GM23338 (cell line): ENCODE measurements around the gene THBS3. TPM values are rescaled to one million over a fixed set of nuclear protein-coding genes. Genes with fewer than 3 reads are reported as not detected.

Experiments
- ATAC-seq: fragments of 200-7000 bp; cut with Tn5 transposase; 3 replicates; pipeline ENCODE4 v1.9.1; 2020
- DNase-seq: peaks from one replicate; pipeline ENCODE4 v3.0.0-alpha.2; 2015; ENCODE audit warnings: low spot score
- H2AFZ ChIP-seq: fragments of 200-600 bp; sonication (generic); 2 replicates; pipeline ENCODE4 v1.8.0; 2016; ENCODE audit warnings: antibody characterized with exemption, mild to moderate bottlenecking, moderate library complexity
- H3F3A ChIP-seq: fragments of 200-600 bp; sonication (generic); replicated peaks from 2 replicates; pipeline ENCODE4 v1.8.0; 2017; ENCODE audit warnings: antibody characterized with exemption, mixed run types, low read depth
- H3K27ac ChIP-seq: fragments of 200-600 bp; sonication (generic); 2 replicates; pipeline ENCODE4 v1.6.1; 2016; ENCODE audit warnings: low read depth
- H3K27me3 ChIP-seq: fragments of 200-600 bp; sonication (generic); 2 replicates; pipeline ENCODE4 v1.8.0; 2016; ENCODE audit warnings: mild to moderate bottlenecking, mixed run types, moderate library complexity; ENCODE audit not compliant: insufficient read depth
- H3K36me3 ChIP-seq: fragments of 200-600 bp; sonication (generic); 2 replicates; pipeline ENCODE4 v1.8.0; 2016; ENCODE audit warnings: mild to moderate bottlenecking; ENCODE audit not compliant: insufficient read depth
- H3K4me1 ChIP-seq: fragments of 200-600 bp; sonication (generic); 2 replicates; pipeline ENCODE4 v1.8.0; 2016; ENCODE audit warnings: mild to moderate bottlenecking, moderate library complexity; ENCODE audit not compliant: insufficient read depth
- H3K4me2 ChIP-seq: fragments of 200-600 bp; sonication (generic); 2 replicates; pipeline ENCODE4 v1.7.1; 2017; ENCODE audit warnings: mixed run types
- H3K4me3 ChIP-seq: fragments of 200-600 bp; sonication (generic); 2 replicates; pipeline ENCODE4 v1.6.1; 2016; ENCODE audit warnings: mixed run types
- H3K79me2 ChIP-seq: fragments of 200-600 bp; sonication (generic); replicated peaks from 2 replicates; pipeline ENCODE4 v1.8.0; 2017; ENCODE audit warnings: mild to moderate bottlenecking; ENCODE audit not compliant: insufficient read depth
- H3K9me2 ChIP-seq: fragments of 200-600 bp; sonication (generic); 2 replicates; pipeline ENCODE4 v1.8.0; 2017; ENCODE audit not compliant: insufficient read depth
- H4K20me1 ChIP-seq: fragments of 200-600 bp; sonication (generic); replicated peaks from 2 replicates; pipeline ENCODE4 v1.8.0; 2017; ENCODE audit warnings: mild to moderate bottlenecking; ENCODE audit not compliant: insufficient read depth
- H3K27ac Mint-ChIP-seq: 2 replicates; pipeline ENCODE4 v1.8.0; 2020; ENCODE audit warnings: inconsistent platforms, mild to moderate bottlenecking, moderate library complexity, mixed read lengths
- H3K27me3 Mint-ChIP-seq: 3 replicates; pipeline ENCODE4 v1.8.0; 2022; ENCODE audit warnings: low read depth, mild to moderate bottlenecking, moderate library complexity, mixed read lengths, inconsistent platforms; ENCODE audit not compliant: insufficient read depth, poor library complexity
- H3K36me3 Mint-ChIP-seq: 3 replicates; pipeline ENCODE4 v1.8.0; 2021; ENCODE audit warnings: low read depth, mild to moderate bottlenecking, inconsistent platforms, moderate library complexity, mixed read lengths
- H3K4me1 Mint-ChIP-seq: 3 replicates; pipeline ENCODE4 v1.8.0; 2020; ENCODE audit warnings: mild to moderate bottlenecking, inconsistent platforms, mixed read lengths
- H3K4me3 Mint-ChIP-seq: 3 replicates; pipeline ENCODE4 v1.8.0; 2021; ENCODE audit warnings: moderate library complexity, mild to moderate bottlenecking, inconsistent platforms, mixed read lengths
- H3K9me3 Mint-ChIP-seq: 3 replicates; pipeline ENCODE4 v1.8.0; 2020; ENCODE audit warnings: moderate library complexity, mild to moderate bottlenecking, inconsistent platforms, mixed read lengths
- CREB1 ChIP-seq: fragments of 250-450 bp; sonication (Bioruptor Pico); IDR thresholded peaks from 2 replicates; pipeline ENCODE4 v1.5.0; 2020; ENCODE audit warnings: low read depth, mild to moderate bottlenecking, moderate library complexity
- CTCF ChIP-seq, 2 experiments: fragments of 200-600 bp in 1 of 2; sonication (generic) in 1 of 2; conservative IDR thresholded peaks; 2 replicates each; pipeline versions ENCODE4 v1.5.1 to v1.6.1; 2016 to 2017; ENCODE audit warnings: antibody characterized with exemption in 2 of 2, low read depth in 2 of 2, mild to moderate bottlenecking in 2 of 2, moderate library complexity in 1 of 2
- ETS1 ChIP-seq: IDR thresholded peaks from 2 replicates; pipeline ENCODE4 v1.6.1; 2016; ENCODE audit warnings: antibody characterized with exemption
- EZH2 ChIP-seq: fragments of 200-600 bp; sonication (generic); IDR thresholded peaks from one replicate; pipeline ENCODE4 v1.8.0; 2017; ENCODE audit warnings: antibody characterized with exemption, mild to moderate bottlenecking, low read depth; ENCODE audit not compliant: unreplicated experiment
- EZH2phosphoT487 ChIP-seq: fragments of 200-600 bp; sonication (generic); IDR thresholded peaks from one replicate; pipeline ENCODE4 v1.8.1; 2018; ENCODE audit warnings: antibody characterized with exemption; ENCODE audit not compliant: unreplicated experiment
- JUNB ChIP-seq: IDR thresholded peaks from one replicate; pipeline ENCODE4 v1.6.1; 2016; ENCODE audit warnings: antibody characterized with exemption; ENCODE audit not compliant: unreplicated experiment
- NANOG ChIP-seq: IDR thresholded peaks from 2 replicates; pipeline ENCODE4 v1.6.1; 2016; ENCODE audit warnings: antibody characterized with exemption, borderline replicate concordance
- POLR2AphosphoS5 ChIP-seq: IDR thresholded peaks from 2 replicates; pipeline ENCODE4 v1.6.1; 2016; ENCODE audit warnings: antibody characterized with exemption, low read depth
- STAT1 ChIP-seq: IDR thresholded peaks from one replicate; pipeline ENCODE4 v1.6.1; 2016; ENCODE audit warnings: antibody characterized with exemption; ENCODE audit not compliant: unreplicated experiment
- ZNF114 ChIP-seq: fragments of 250-450 bp; sonication (Bioruptor Pico); IDR thresholded peaks from 2 replicates; pipeline ENCODE4 v1.5.0; 2020; ENCODE audit warnings: mild to moderate bottlenecking, moderate library complexity
- ZNF331 ChIP-seq: fragments of 250-450 bp; sonication (Bioruptor Pico); IDR thresholded peaks from 2 replicates; pipeline ENCODE4 v1.5.0; 2020; ENCODE audit warnings: low read depth, mild to moderate bottlenecking, moderate library complexity
- polyA plus RNA-seq: library from polyadenylated mRNA; unstranded; fragments of >200 nt; fragmentation: Nextera tagmentation; extraction: Ambion mirVana; gene quantifications from 2 replicates; pipeline ENCODE4 v1.2.1, GENCODE V29; 2016
- total RNA-seq: library from RNA; depleted of rRNA; stranded (reverse); fragments of >200 nt; shearing (Covaris generic); gene quantifications from 2 replicates; pipeline ENCODE4 v1.2.3, GENCODE V29; 2014
- TF ChIP-seq, protein P1 (sequence below): IDR thresholded peaks from one replicate; pipeline ENCODE4 v1.6.1; 2018; ENCODE audit warnings: antibody characterized with exemption; ENCODE audit not compliant: unreplicated experiment
- TF ChIP-seq, protein P2 (sequence below): fragments of 250-450 bp; sonication (Bioruptor Pico); IDR thresholded peaks from 2 replicates; pipeline ENCODE4 v1.5.0; 2020; ENCODE audit warnings: mild to moderate bottlenecking, moderate library complexity

THBS3 gene
- total and polyA plus RNA-seq, 2 experiments from 2014 or later, result 1.2 to 4.3 TPM

GRCh38 chr1:155242805-155243358 lies 35.2 kb upstream of the THBS3 start:
- H3K27ac Mint-ChIP-seq, result no peak overlapping the region

More at GRCh38 chr1:155242805-155243358, 35.2 kb upstream of the THBS3 start:
- no peaks in the 10 kb centered on the region for H3K36me3 ChIP-seq
- peaks cover 19% of the 10 kb centered on the region for H3K4me1 ChIP-seq
- TF ChIP-seq, protein P1, sequence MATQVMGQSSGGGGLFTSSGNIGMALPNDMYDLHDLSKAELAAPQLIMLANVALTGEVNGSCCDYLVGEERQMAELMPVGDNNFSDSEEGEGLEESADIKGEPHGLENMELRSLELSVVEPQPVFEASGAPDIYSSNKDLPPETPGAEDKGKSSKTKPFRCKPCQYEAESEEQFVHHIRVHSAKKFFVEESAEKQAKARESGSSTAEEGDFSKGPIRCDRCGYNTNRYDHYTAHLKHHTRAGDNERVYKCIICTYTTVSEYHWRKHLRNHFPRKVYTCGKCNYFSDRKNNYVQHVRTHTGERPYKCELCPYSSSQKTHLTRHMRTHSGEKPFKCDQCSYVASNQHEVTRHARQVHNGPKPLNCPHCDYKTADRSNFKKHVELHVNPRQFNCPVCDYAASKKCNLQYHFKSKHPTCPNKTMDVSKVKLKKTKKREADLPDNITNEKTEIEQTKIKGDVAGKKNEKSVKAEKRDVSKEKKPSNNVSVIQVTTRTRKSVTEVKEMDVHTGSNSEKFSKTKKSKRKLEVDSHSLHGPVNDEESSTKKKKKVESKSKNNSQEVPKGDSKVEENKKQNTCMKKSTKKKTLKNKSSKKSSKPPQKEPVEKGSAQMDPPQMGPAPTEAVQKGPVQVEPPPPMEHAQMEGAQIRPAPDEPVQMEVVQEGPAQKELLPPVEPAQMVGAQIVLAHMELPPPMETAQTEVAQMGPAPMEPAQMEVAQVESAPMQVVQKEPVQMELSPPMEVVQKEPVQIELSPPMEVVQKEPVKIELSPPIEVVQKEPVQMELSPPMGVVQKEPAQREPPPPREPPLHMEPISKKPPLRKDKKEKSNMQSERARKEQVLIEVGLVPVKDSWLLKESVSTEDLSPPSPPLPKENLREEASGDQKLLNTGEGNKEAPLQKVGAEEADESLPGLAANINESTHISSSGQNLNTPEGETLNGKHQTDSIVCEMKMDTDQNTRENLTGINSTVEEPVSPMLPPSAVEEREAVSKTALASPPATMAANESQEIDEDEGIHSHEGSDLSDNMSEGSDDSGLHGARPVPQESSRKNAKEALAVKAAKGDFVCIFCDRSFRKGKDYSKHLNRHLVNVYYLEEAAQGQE, result no peak
- TF ChIP-seq, protein P2, sequence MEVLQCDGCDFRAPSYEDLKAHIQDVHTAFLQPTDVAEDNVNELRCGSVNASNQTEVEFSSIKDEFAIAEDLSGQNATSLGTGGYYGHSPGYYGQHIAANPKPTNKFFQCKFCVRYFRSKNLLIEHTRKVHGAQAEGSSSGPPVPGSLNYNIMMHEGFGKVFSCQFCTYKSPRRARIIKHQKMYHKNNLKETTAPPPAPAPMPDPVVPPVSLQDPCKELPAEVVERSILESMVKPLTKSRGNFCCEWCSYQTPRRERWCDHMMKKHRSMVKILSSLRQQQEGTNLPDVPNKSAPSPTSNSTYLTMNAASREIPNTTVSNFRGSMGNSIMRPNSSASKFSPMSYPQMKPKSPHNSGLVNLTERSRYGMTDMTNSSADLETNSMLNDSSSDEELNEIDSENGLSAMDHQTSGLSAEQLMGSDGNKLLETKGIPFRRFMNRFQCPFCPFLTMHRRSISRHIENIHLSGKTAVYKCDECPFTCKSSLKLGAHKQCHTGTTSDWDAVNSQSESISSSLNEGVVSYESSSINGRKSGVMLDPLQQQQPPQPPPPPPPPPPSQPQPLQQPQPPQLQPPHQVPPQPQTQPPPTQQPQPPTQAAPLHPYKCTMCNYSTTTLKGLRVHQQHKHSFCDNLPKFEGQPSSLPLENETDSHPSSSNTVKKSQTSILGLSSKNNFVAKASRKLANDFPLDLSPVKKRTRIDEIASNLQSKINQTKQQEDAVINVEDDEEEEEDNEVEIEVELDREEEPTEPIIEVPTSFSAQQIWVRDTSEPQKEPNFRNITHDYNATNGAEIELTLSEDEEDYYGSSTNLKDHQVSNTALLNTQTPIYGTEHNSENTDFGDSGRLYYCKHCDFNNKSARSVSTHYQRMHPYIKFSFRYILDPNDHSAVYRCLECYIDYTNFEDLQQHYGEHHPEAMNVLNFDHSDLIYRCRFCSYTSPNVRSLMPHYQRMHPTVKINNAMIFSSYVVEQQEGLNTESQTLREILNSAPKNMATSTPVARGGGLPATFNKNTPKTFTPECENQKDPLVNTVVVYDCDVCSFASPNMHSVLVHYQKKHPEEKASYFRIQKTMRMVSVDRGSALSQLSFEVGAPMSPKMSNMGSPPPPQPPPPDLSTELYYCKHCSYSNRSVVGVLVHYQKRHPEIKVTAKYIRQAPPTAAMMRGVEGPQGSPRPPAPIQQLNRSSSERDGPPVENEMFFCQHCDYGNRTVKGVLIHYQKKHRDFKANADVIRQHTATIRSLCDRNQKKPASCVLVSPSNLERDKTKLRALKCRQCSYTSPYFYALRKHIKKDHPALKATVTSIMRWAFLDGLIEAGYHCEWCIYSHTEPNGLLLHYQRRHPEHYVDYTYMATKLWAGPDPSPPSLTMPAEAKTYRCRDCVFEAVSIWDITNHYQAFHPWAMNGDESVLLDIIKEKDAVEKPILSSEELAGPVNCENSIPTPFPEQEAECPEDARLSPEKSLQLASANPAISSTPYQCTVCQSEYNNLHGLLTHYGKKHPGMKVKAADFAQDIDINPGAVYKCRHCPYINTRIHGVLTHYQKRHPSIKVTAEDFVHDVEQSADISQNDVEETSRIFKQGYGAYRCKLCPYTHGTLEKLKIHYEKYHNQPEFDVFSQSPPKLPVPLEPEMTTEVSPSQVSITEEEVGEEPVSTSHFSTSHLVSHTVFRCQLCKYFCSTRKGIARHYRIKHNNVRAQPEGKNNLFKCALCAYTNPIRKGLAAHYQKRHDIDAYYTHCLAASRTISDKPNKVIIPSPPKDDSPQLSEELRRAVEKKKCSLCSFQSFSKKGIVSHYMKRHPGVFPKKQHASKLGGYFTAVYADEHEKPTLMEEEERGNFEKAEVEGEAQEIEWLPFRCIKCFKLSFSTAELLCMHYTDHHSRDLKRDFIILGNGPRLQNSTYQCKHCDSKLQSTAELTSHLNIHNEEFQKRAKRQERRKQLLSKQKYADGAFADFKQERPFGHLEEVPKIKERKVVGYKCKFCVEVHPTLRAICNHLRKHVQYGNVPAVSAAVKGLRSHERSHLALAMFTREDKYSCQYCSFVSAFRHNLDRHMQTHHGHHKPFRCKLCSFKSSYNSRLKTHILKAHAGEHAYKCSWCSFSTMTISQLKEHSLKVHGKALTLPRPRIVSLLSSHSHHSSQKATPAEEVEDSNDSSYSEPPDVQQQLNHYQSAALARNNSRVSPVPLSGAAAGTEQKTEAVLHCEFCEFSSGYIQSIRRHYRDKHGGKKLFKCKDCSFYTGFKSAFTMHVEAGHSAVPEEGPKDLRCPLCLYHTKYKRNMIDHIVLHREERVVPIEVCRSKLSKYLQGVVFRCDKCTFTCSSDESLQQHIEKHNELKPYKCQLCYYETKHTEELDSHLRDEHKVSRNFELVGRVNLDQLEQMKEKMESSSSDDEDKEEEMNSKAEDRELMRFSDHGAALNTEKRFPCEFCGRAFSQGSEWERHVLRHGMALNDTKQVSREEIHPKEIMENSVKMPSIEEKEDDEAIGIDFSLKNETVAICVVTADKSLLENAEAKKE (CRISPR knock-in tag), result no peak
- TF ChIP-seq POLR2AphosphoS5 (no peak), NANOG (no peak), ZNF331 (CRISPR knock-in tag) (no peak), EZH2phosphoT487 (no peak), CTCF (conservative IDR thresholded peaks at IDR 0.05; ENCODE audit: low read depth in 2 of 2) (no peak), STAT1 (no peak), ZNF114 (CRISPR knock-in tag) (no peak), ETS1 (no peak), CREB1 (CRISPR knock-in tag) (no peak), EZH2 (no peak), JUNB (no peak)
- peaks cover 17% of the 10 kb centered on the region; the same call in 2 of the 3 replicates for H3K36me3 Mint-ChIP-seq
- peaks cover 17% of the 10 kb centered on the region for H3K4me1 Mint-ChIP-seq
- H4K20me1 ChIP-seq, result no peaks in the 10 kb centered on the region
- peak overlapping the region; percentile 69 for H3K4me3 Mint-ChIP-seq
- ATAC-seq (no peak), DNase-seq (no peak)
- peak overlapping the region; percentile 90; the same call in 1 of the 2 replicates for H3K4me2 ChIP-seq
- peak overlapping the region; percentile 70 for H3K4me3 ChIP-seq
- H3K27ac ChIP-seq, result no peak overlapping the region
- H3K27me3 ChIP-seq, result peaks cover 30% of the 10 kb centered on the region
- 0 out of 2 replicates have a peak, but pooled peaks cover 10% of the 10 kb centered on the region for H3F3A ChIP-seq
- no peaks in the 10 kb centered on the region for H3K9me3 Mint-ChIP-seq
- 0 out of 2 replicates have a peak, but pooled peaks cover 7% of the 10 kb centered on the region for H3K79me2 ChIP-seq
- no peak overlapping the region for H2AFZ ChIP-seq
- peaks cover 32% of the 10 kb centered on the region for H3K27me3 Mint-ChIP-seq
- H3K9me2 ChIP-seq, result no peaks in the 10 kb centered on the region
